CD4-positive, alpha-beta T cell treated with Interleukin-10 for 1 hour (primary cell): ENCODE results near the gene HTT.

ENCODE experiments used
- DNase-seq: peaks from one replicate; pipeline ENCODE4 v3.0.0-alpha.2; 2020

HTT gene

DNA sequence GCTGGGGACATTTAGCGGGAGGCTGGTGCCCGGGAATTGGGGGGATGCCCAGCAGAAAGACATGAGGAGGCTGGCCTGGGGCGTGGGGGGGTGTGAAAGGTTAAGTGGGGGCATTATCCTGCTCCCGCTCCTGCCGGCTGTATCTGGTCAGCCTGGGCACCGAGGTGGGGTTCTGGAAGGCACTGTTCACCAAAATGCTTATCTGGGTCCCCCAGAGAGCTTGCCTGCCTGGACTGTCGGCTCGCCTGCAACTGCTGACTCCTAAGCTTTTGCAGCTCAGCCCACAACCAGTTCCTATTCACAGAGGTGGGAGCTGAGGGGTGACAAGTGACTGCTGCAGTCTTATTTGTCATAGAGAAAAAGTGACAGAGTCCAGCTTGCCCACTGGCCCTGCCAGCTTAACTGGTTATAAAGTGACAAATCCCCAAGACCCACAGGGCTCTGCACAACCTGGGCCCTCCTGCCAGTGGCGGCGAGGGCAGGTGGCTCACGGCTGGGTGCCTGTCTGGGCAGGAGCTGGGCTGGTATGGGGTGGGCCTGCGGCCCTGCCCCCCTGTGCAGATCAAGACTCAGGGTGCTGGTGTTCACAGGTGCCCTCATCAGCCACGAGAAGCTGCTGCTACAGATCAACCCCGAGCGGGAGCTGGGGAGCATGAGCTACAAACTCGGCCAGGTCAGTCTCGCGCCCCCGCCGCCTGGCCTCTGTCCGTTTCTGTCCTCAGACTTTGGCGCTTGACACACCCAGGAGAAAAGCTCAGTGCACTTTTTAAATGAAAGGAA lies 150.8 kb downstream of the HTT start:
- DNase-seq, result no peak

GRCh38 chr4:3225936-3226335 lies 151.5 kb downstream of the HTT start:
- no peak for DNase-seq

DNA sequence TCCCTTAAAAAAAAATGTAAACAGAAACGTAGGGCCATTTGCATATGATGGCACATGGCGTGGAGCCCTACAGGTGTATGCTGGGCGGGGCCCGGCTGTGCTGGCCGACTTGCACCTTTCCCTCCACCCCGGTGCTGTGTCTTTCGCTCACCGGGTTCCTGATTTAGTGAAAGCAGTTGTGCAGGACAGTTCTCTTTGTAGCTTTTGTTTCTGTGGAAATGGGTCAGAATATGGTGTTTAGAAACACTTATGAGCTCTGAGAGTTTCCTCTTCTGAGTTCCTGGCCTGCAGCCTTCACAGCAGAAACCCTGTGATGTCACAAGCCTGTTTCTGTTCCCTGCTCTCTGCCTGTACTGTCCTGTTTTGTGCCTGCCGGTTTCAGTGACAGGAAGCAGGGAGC lies 152.0 kb downstream of the HTT start:
- no peak for DNase-seq

- no peak for DNase-seq
Observed at GRCh38 chr4:3226944-3227343, 152.5 kb downstream of the HTT start.

- DNase-seq, result no peak
Observed at GRCh38 chr4:3227878-3228675, 153.6 kb downstream of the HTT start.

DNA sequence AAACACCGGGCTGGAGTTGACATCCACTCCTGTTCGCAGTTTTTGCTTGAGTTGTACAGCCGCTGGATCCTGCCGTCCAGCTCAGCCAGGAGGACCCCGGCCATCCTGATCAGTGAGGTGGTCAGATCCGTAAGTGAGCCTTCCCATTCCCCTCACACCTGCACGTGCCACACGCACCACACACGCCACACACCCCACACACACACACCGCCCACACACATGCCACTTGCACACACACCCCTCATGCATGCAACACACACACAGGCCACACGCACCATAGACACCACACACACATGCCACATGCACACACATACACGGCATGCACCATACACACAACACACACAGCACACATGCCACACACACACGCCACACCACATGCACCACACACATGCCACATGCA lies 154.4 kb downstream of the HTT start:
- no peak for DNase-seq

DNA sequence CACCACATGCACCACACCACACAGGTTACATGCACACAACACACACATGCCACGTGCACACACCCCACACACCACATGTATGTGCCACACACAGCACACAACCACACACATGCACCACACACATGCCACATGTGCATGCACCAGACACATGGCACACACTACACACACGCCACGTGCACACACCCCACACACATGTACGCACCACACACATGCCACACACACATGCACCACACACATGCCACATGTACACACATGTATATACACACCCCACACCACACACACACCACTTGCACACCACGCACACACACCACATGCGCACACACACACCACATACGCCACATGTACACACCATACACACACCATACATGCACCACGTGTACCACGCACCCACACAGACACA lies 154.8 kb downstream of the HTT start:
- no peak for DNase-seq

DNA sequence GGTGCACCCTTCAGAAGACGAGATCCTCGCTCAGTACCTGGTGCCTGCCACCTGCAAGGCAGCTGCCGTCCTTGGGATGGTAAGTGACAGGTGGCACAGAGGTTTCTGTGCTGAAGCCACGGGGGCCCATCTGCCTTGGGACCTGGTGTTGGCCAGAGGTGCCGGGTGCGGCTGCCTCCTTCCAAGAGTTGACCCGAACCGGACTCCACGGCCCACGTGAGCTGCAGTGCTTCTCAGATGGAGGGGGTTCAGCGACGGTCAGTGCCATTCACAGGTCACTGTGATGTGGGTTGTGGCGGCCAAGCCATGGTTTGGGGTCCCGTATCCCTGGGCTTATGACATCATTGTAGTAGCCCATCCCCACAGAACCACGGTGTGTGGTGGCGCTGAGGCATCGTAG lies 155.5 kb downstream of the HTT start:
- no peak for DNase-seq

- DNase-seq, result no peak
Observed at GRCh38 chr4:3231471-3231870, 157.0 kb downstream of the HTT start.

DNA sequence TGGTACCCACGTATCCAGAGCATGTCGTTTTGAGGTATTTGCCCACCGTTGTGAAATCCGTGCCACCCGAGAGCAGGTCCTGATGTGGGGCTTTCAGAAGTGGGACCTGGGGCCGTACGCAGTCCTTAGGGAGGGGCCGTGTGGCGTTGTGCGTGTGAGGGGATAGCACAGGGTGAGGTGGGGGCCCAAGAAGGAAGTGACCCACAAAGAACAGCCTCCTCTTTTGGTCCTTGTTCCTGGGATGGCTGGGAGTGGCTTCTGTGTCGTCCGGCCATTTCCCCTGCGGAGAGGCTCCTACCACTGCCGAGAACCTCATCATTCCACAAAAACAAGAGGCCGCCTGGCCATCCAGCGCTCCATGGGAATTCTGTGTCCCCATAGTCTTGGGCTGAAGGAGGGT lies 157.5 kb downstream of the HTT start:
- DNase-seq, result no peak

GRCh38 chr4:3232871-3233271 lies 158.4 kb downstream of the HTT start:
- no peak for DNase-seq

DNA sequence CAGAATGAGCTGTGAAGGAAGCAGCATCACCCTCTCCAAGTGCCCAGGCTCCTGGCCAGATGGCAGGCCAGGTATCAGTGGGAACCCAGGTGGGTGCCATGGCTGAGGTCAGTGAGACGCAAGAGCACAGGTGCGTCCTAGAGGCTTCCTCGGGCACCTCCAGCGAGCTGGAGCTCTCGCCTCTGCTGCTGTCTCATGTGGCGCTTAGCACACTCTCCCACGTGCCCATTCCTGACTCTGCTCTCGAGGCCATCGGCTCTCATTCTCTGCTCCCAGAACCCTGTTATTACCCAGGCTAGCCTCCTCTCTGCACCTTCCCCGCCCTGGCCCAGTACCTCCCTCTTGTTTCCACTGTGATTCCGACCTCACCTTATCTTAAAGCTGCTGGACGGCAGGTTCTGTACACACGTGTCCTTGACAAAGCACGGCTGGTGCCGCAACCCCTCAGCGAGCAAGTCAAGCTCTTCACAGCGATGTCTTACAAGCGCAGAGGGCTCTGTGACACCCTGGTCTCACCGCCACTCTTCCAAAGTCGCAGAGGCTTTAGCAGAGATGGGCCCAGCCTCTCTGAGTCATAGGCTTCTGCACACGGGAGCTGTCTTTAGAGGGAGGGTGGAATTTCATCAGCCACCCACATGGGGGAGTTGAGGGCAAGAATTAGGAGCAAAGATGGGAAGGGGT lies 159.1 kb downstream of the HTT start:
- no peak for DNase-seq

- no peak for DNase-seq
Observed at GRCh38 chr4:3234171-3235029, 159.9 kb downstream of the HTT start.

GRCh38 chr4:3235030-3235345 lies 160.5 kb downstream of the HTT start:
- DNase-seq, result no peak

DNA sequence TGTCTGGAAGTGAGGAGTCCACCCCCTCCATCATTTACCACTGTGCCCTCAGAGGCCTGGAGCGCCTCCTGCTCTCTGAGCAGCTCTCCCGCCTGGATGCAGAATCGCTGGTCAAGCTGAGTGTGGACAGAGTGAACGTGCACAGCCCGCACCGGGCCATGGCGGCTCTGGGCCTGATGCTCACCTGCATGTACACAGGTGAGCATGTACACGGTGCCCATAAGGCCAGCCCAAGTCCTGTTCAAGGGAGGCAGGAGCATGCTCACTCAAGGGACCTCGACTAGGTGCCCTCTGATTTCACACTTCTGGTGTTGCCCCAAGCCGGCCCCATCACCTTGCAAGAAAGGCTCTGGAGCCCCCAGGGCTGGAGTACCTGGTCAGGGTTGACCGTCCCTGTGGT lies 161.1 kb downstream of the HTT start:
- DNase-seq, result no peak

DNA sequence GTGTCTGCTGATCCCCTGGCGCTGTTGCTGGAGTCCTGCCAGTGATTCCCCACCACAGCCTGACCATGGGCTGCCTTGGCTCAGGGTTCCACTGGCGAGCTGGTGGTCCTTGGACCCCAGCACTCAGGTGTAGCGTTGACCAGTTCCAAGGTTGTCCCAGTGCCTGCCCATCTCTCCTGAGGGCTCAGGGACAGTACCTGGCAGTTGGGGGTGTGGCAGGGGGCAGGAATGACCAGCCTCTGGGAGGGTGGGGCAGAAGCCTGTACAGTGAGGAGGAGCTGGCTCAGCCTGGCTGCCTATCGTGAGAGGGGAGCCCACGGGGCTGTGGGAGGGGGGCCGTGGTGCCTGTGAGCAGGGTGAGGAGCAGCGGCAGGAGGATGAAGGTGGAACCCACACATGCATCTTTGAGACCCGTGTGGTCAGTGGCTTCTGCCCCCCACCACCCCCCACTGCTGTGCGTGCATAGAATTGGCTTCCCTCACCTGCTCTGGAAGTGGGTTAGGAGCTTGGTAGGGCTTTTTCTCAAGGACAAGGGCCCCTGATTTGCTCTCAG lies 161.9 kb downstream of the HTT start:
- no peak for DNase-seq

DNA sequence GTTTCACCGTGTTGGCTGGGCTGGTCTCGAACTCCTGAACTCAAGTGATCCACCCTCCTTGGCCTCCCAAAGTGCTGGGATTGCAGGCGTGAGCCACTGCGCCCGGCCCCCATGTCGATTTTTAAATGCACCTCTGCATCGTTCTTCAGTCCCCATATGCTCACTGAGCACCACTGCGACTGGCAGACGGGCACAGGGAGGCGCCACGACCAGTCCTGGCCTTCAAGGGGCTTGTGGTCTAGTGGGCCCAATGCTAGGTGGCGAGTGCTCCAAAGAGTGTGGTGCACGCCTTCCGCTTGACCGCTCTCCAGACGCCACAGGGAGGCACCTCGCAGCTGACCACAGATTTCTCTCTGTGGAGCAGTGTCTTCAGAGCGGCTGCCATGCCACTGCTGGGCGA lies 162.8 kb downstream of the HTT start:
- no peak for DNase-seq

DNA sequence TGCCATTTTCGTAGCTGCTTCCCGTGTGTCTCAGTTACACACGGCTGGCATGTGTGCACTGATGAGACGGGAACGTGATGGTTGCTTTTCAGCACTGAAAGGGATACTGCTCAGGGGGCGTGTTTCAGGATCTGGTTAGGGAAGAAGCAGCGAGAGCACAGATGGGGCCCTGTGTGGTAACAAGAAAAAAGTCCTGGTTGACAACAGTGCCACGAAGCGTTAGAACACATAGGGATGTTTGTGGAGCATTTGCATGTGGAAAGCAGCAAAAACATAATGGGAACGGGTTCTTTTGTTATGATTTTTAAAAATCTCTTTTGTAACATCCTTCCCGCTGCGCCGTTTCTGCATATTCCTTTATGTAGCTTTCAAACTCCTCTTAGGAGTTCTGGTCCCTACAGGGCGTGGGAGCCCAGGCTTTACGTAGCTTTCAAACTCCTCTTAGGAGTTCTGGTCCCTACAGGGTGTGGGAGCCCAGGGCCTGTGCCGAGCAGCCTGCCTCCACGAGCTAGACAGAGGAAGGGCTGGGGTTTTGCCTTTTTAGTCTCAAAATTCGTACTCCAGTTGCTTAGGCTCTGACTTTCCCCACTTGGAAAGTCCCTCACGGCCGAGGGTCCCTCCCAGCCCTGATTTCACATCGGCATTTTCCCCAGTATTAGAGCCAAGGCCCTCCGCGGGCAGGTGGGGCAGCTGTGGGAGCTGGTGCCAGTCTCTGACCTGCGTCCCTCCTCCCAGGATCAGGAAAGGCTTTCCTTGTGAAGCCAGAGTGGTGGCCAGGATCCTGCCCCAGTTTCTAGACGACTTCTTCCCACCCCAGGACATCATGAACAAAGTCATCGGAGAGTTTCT lies 163.5 kb downstream of the HTT start:
- no peak for DNase-seq

GRCh38 chr4:3238721-3239120 lies 164.2 kb downstream of the HTT start:
- DNase-seq, result no peak

- DNase-seq, result no peak
Observed at GRCh38 chr4:3239303-3239702, 164.8 kb downstream of the HTT start.

- DNase-seq, result no peak
Observed at GRCh38 chr4:3239998-3240920, 165.8 kb downstream of the HTT start.
